OCI-LY1 (cell line): ENCODE data around the gene ZBTB20.

ENCODE experiments used
- H2AFZ ChIP-seq: fragments of 200-600 bp; sonication (generic), shearing (Covaris generic); 2 replicates; pipeline ENCODE4 v1.6.0; 2014; ENCODE audit warnings: antibody characterized with exemption, mild to moderate bottlenecking, low read length
- H3F3A ChIP-seq: fragments of 200-600 bp; sonication (generic), shearing (Covaris generic); 2 replicates; pipeline ENCODE4 v1.6.0; 2014; ENCODE audit warnings: mild to moderate bottlenecking, antibody characterized with exemption, low read length, moderate library complexity; ENCODE audit not compliant: insufficient read depth
- H3K27ac ChIP-seq: fragments of 200-600 bp; sonication (generic); 2 replicates; pipeline ENCODE4 v1.5.1; 2014; ENCODE audit warnings: low read length, mixed run types, mild to moderate bottlenecking, low read depth; ENCODE audit not compliant: poor library complexity, severe bottlenecking
- H3K27me3 ChIP-seq: fragments of 200-600 bp; sonication (generic); 2 replicates; pipeline ENCODE4 v1.6.0; 2014; ENCODE audit warnings: antibody characterized with exemption, mild to moderate bottlenecking, low read length, moderate library complexity; ENCODE audit not compliant: insufficient read depth
- H3K36me3 ChIP-seq: fragments of 200-600 bp; sonication (generic); 2 replicates; pipeline ENCODE4 v1.6.1; 2014; ENCODE audit warnings: mild to moderate bottlenecking, antibody characterized with exemption, low read length, moderate library complexity, mixed read lengths; ENCODE audit not compliant: insufficient read depth
- H3K4me1 ChIP-seq: fragments of 200-600 bp; sonication (generic); 2 replicates; pipeline ENCODE4 v1.5.1; 2014; ENCODE audit warnings: mild to moderate bottlenecking, low read length, moderate library complexity; ENCODE audit not compliant: insufficient read depth, severe bottlenecking
- H3K4me2 ChIP-seq: fragments of 200-600 bp; sonication (generic), shearing (Covaris generic); 2 replicates; pipeline ENCODE4 v1.6.1; 2014; ENCODE audit warnings: low read length
- H3K4me3 ChIP-seq: fragments of 200-600 bp; sonication (generic); 2 replicates; pipeline ENCODE4 v1.5.1; 2014; ENCODE audit warnings: low read length, low read depth, mild to moderate bottlenecking, mixed read lengths; ENCODE audit not compliant: poor library complexity, severe bottlenecking
- H3K79me2 ChIP-seq: fragments of 200-600 bp; shearing (Covaris generic); 2 replicates; pipeline ENCODE4 v1.6.1; 2016; ENCODE audit warnings: mixed run types, low read length, mixed read lengths; ENCODE audit not compliant: insufficient read depth
- H3K9ac ChIP-seq: fragments of 200-600 bp; sonication (generic), shearing (Covaris generic); 2 replicates; pipeline ENCODE4 v1.6.1; 2014; ENCODE audit warnings: mild to moderate bottlenecking, low read length, mixed read lengths
- H3K9me2 ChIP-seq: fragments of 200-600 bp; sonication (generic), shearing (Covaris generic); 2 replicates; pipeline ENCODE4 v1.6.1; 2014; ENCODE audit warnings: low read depth, mild to moderate bottlenecking, low read length, mixed read lengths
- H3K9me3 ChIP-seq: fragments of 200-600 bp; shearing (Covaris generic); 2 replicates; pipeline ENCODE4 v1.6.1; 2014; ENCODE audit warnings: low read length, mixed read lengths
- H4K20me1 ChIP-seq: fragments of 200-600 bp; sonication (generic), shearing (Covaris generic); 2 replicates; pipeline ENCODE4 v1.6.0; 2016; ENCODE audit warnings: mild to moderate bottlenecking, low read length; ENCODE audit not compliant: insufficient read depth
- CTCF ChIP-seq: fragments of 200-600 bp; sonication (generic), shearing (Covaris generic); IDR thresholded peaks from 2 replicates; pipeline ENCODE4 v1.5.1; 2017; ENCODE audit warnings: mild to moderate bottlenecking, antibody characterized with exemption, low read length, moderate library complexity, mixed read lengths
- EZH2 ChIP-seq: fragments of 200-600 bp; sonication (generic), shearing (Covaris generic); IDR thresholded peaks from 2 replicates; pipeline ENCODE4 v1.8.0; 2017; ENCODE audit warnings: borderline replicate concordance, mixed run types, mild to moderate bottlenecking, antibody characterized with exemption, low read length, moderate library complexity, mixed read lengths

ZBTB20 gene

GRCh38 chr3:114519415-114519814, 627.7 kb downstream of the ZBTB20 start:
- Histone ChIP-seq H3K4me3 (no peak overlapping the region), H3K27ac (no peak overlapping the region), H3K36me3 (no peaks in the 10 kb centered on the region), H3K27me3 (no peaks in the 10 kb centered on the region), H3K79me2 (no peaks in the 10 kb centered on the region), H3K4me1 (no peaks in the 10 kb centered on the region), H3F3A (no peaks in the 10 kb centered on the region), H3K4me2 (no peak overlapping the region), H3K9me2 (no peaks in the 10 kb centered on the region), H3K9ac (no peak overlapping the region), H3K9me3 (no peaks in the 10 kb centered on the region), H4K20me1 (no peaks in the 10 kb centered on the region), H2AFZ (no peak overlapping the region)
- TF ChIP-seq EZH2 (no peak), CTCF (no peak)

- Histone ChIP-seq H2AFZ (no peak overlapping the region), H3K4me2 (no peak overlapping the region), H3K4me1 (no peaks in the 10 kb centered on the region), H3K27ac (no peak overlapping the region), H3K36me3 (no peaks in the 10 kb centered on the region), H3K9ac (no peak overlapping the region), H3K4me3 (no peak overlapping the region), H4K20me1 (no peaks in the 10 kb centered on the region), H3K9me3 (no peaks in the 10 kb centered on the region), H3K79me2 (no peaks in the 10 kb centered on the region), H3K27me3 (no peaks in the 10 kb centered on the region), H3K9me2 (no peaks in the 10 kb centered on the region), H3F3A (no peaks in the 10 kb centered on the region)
- TF ChIP-seq EZH2: no peak
- TF ChIP-seq CTCF: no peak
Observed at GRCh38 chr3:114518206-114518808, 628.8 kb downstream of the ZBTB20 start.

- Histone ChIP-seq H4K20me1 (no peaks in the 10 kb centered on the region), H3K27me3 (no peaks in the 10 kb centered on the region), H2AFZ (no peak overlapping the region), H3K27ac (no peak overlapping the region), H3K4me1 (no peaks in the 10 kb centered on the region), H3K9ac (no peak overlapping the region), H3K9me3 (no peaks in the 10 kb centered on the region), H3K4me2 (no peak overlapping the region), H3K79me2 (no peaks in the 10 kb centered on the region), H3F3A (no peaks in the 10 kb centered on the region), H3K4me3 (no peak overlapping the region), H3K9me2 (no peaks in the 10 kb centered on the region), H3K36me3 (no peaks in the 10 kb centered on the region)
- TF ChIP-seq CTCF: no peak
- no peak for TF ChIP-seq EZH2
Observed at GRCh38 chr3:114510201-114510600, 636.9 kb downstream of the ZBTB20 start.
